ENCODE data around the gene SRR.

GRCh38 chr17:2282297-2282873 lies 21.4 kb upstream of the SRR start:
- TF ChIP-seq GATA2 (IDR thresholded peaks at IDR 0.05; ENCODE audit: low read depth, low read length) (no peak), GATA3 (IDR thresholded peaks at IDR 0.05; ENCODE audit: low read depth, low read length) (no peak)

Data from SH-SY5Y (cell line).